CD14-positive monocyte (primary cell): ENCODE data around the gene PRRT1. TPM values are rescaled to one million over a fixed set of nuclear protein-coding genes. Genes with fewer than 3 reads are reported as not detected.
A peak's percentile ranks its signal among the peaks of the same experiment; 100 is the strongest.

Experiments
- DNase-seq, 3 donors: peaks; one replicate each; pipeline ENCODE4 v3.0.0-alpha.2; 2011 to 2022
- H2AFZ ChIP-seq: 2 replicates; pipeline ENCODE4 v1.6.0; 2012; ENCODE audit warnings: mild to moderate bottlenecking, low read depth, low read length, inconsistent platforms; ENCODE audit not compliant: insufficient read depth, poor library complexity, severe bottlenecking
- H3K27ac ChIP-seq, 2 donors: 1 replicate in 1 of 2; 2 replicates in 1 of 2; pipeline ENCODE4 v1.5.1; 2012 to 2013; ENCODE audit warnings: low read length in 2 of 2, control low read depth in 1 of 2, inconsistent platforms in 1 of 2, low read depth in 1 of 2, mild to moderate bottlenecking in 1 of 2
- H3K27me3 ChIP-seq, 2 donors: one replicate each; pipeline versions ENCODE4 v1.6.0 to v1.6.1; 2011 to 2013; ENCODE audit warnings: low read length in 2 of 2; ENCODE audit not compliant: control insufficient read depth in 2 of 2, insufficient read depth in 2 of 2
- H3K36me3 ChIP-seq, 2 donors: replicated peaks in 1 of 2; 1 replicate in 1 of 2; 2 replicates in 1 of 2; pipeline versions ENCODE4 v1.5.1 to v1.6.1; 2012 to 2013; ENCODE audit warnings: low read length in 2 of 2, control low read depth in 1 of 2, inconsistent platforms in 1 of 2, mild to moderate bottlenecking in 1 of 2; ENCODE audit not compliant: insufficient read depth in 2 of 2, control insufficient read depth in 1 of 2
- H3K4me1 ChIP-seq, 2 donors: 1 replicate in 1 of 2; 2 replicates in 1 of 2; pipeline versions ENCODE4 v1.5.1 to v1.6.1; 2012 to 2013; ENCODE audit warnings: low read length in 2 of 2, control low read depth in 1 of 2, inconsistent platforms in 1 of 2, mild to moderate bottlenecking in 1 of 2, moderate library complexity in 1 of 2; ENCODE audit not compliant: insufficient read depth in 2 of 2, control insufficient read depth in 1 of 2
- H3K4me2 ChIP-seq: replicated peaks from 2 replicates; pipeline ENCODE3; 2012; ENCODE audit warnings: low read length, moderate library complexity, mild to moderate bottlenecking; ENCODE audit not compliant: poor library complexity, severe bottlenecking; ENCODE audit errors: extremely low read depth
- H3K4me3 ChIP-seq, 3 experiments: fragments of 200-600 bp in 1 of 3; sonication (generic) in 1 of 3; replicated peaks in 1 of 3; 1 replicate in 2 of 3; 2 replicates in 1 of 3; pipeline ENCODE4 v1.5.1; 2011 to 2013; ENCODE audit warnings: low read length in 3 of 3, mild to moderate bottlenecking in 3 of 3, control low read depth in 2 of 3, low read depth in 2 of 3, inconsistent platforms in 1 of 3, moderate library complexity in 1 of 3
- H3K79me2 ChIP-seq: 2 replicates; pipeline ENCODE4 v1.6.0; 2012; ENCODE audit warnings: mild to moderate bottlenecking, control low read depth, inconsistent platforms, low read length, moderate library complexity; ENCODE audit not compliant: insufficient read depth
- H3K9ac ChIP-seq: 2 replicates; pipeline ENCODE4 v1.6.0; 2017; ENCODE audit warnings: low read length, mild to moderate bottlenecking; ENCODE audit not compliant: insufficient read depth, poor library complexity, severe bottlenecking
- H3K9me3 ChIP-seq, 2 donors: replicated peaks in 1 of 2; 1 replicate in 1 of 2; 2 replicates in 1 of 2; pipeline versions ENCODE4 v1.5.1 to v1.6.1; 2012 to 2013; ENCODE audit warnings: low read length in 2 of 2, control low read depth in 1 of 2; ENCODE audit not compliant: control insufficient read depth in 1 of 2, insufficient read depth in 1 of 2
- H4K20me1 ChIP-seq: 2 replicates; pipeline ENCODE4 v1.6.0; 2012; ENCODE audit warnings: mild to moderate bottlenecking, low read length, control low read depth, moderate library complexity; ENCODE audit not compliant: insufficient read depth
- H3K27ac Mint-ChIP-seq, 7 donors: one replicate each; pipeline ENCODE4 v1.8.0; 2020; ENCODE audit warnings: mild to moderate bottlenecking in 7 of 7, mixed read lengths in 7 of 7, moderate library complexity in 6 of 7, inconsistent platforms in 2 of 7
- H3K27me3 Mint-ChIP-seq, 3 donors: one replicate each; pipeline ENCODE4 v1.8.0; 2021 to 2022; ENCODE audit warnings: low read depth in 3 of 3, mild to moderate bottlenecking in 3 of 3, mixed read lengths in 3 of 3, moderate library complexity in 3 of 3, inconsistent platforms in 1 of 3
- H3K36me3 Mint-ChIP-seq, 2 donors: one replicate each; pipeline ENCODE4 v1.8.0; 2020; ENCODE audit warnings: mixed read lengths in 2 of 2, inconsistent platforms in 1 of 2, mild to moderate bottlenecking in 1 of 2
- H3K4me1 Mint-ChIP-seq: one replicate; pipeline ENCODE4 v1.8.0; 2020; ENCODE audit warnings: mild to moderate bottlenecking, mixed read lengths
- H3K4me3 Mint-ChIP-seq, 2 donors: one replicate each; pipeline ENCODE4 v1.8.0; 2020; ENCODE audit warnings: mild to moderate bottlenecking in 2 of 2, mixed read lengths in 2 of 2, moderate library complexity in 1 of 2
- H3K9me3 Mint-ChIP-seq, 7 donors: one replicate each; pipeline ENCODE4 v1.8.0; 2020 to 2022; ENCODE audit warnings: mixed read lengths in 7 of 7, mild to moderate bottlenecking in 6 of 7, moderate library complexity in 6 of 7, inconsistent platforms in 2 of 7
- CTCF ChIP-seq: fragments of 200-600 bp; IDR thresholded peaks from one replicate; pipeline ENCODE4 v1.8.0; 2022; ENCODE audit warnings: antibody characterized with exemption, mild to moderate bottlenecking
- WGBS: methylation state at CpG from one replicate; pipeline ENCODE4 v1.1.5; 2013; ENCODE audit warnings: missing lambda C conversion rate; ENCODE audit not compliant: insufficient coverage; 5-methylcytosine and 5-hydroxymethylcytosine counted together
- intact Hi-C, 2 donors: fragments of 100-400 bp; cut with micrococcal nuclease; formaldehyde crosslinking; loops; one replicate each; pipeline versions ENCODE4 v1.15.0 to v1.15.1; 2023
- polyA plus RNA-seq, 3 donors: library from polyadenylated mRNA; depleted of rRNA in 1 of 3; unstranded in 2 of 3; stranded (reverse) in 1 of 3; fragments of 300-500 nt in 2 of 3; fragments of >200 nt in 1 of 3; fragmentation: Illumina TruSeq in 2 of 3; gene quantifications; 1 replicate in 2 of 3; 2 replicates in 1 of 3; pipeline ENCODE4 v1.2.3, GENCODE V29; 2012 to 2021

The PRRT1 gene
- polyA plus RNA-seq, 3 donors: not detected

- Histone ChIP-seq H3K27me3 (peaks cover 0 to 3% of the 10 kb centered on the region in 2 donors), H3K9ac (no peak overlapping the region), H3K4me1 (no peaks in the 10 kb centered on the region), H3K79me2 (no peaks in the 10 kb centered on the region), H3K36me3 (no peaks in the 10 kb centered on the region), H3K9me3 (no peaks in the 10 kb centered on the region), H3K4me2 (no peak overlapping the region), H3K27ac (no peak overlapping the region), H3K4me3 (no peak overlapping the region), H2AFZ (no peak overlapping the region), H4K20me1 (no peaks in the 10 kb centered on the region)
- Mint-ChIP-seq H3K4me1 (peaks cover 5% of the 10 kb centered on the region), H3K27me3 (peaks cover 13 to 18% (median 16%) of the 10 kb centered on the region in 3 donors), H3K36me3 (no peaks in the 10 kb centered on the region), H3K27ac (no peak overlapping the region), H3K4me3 (no peak overlapping the region), H3K9me3 (no peaks in the 10 kb centered on the region)
- no peak for DNase-seq
- intact Hi-C loops: no loop called here
- no peak for TF ChIP-seq CTCF
These were observed 14.3 kb downstream of the PRRT1 start for GRCh38 chr6:32137454-32137853.

GRCh38 chr6:32133786-32134185 is 18.0 kb downstream of the PRRT1 start:
- intact Hi-C loops: loop anchor here in 1 of 2 donors (5.0 kb wide), 1 partner anchor 59 kb away; the partner anchor contains the start of genes GPSM3 and PBX2

More at GRCh38 chr6:32133786-32134185, 18.0 kb downstream of the PRRT1 start:
- Histone ChIP-seq H3K9me3 (no peaks in the 10 kb centered on the region), H3K36me3 (no peaks in the 10 kb centered on the region), H3K9ac (no peak overlapping the region), H3K4me2 (no peak overlapping the region), H3K27ac (no peak overlapping the region), H3K4me3 (no peak overlapping the region), H2AFZ (peak overlapping the region; percentile 32), H3K79me2 (peaks cover 8% of the 10 kb centered on the region), H4K20me1 (no peaks in the 10 kb centered on the region), H3K4me1 (peaks cover 15 to 18% of the 10 kb centered on the region in 2 donors), H3K27me3 (peaks cover 0 to 3% of the 10 kb centered on the region in 2 donors)
- no peak for DNase-seq
- no peaks in the 10 kb centered on the region for H3K36me3 Mint-ChIP-seq
- no peak overlapping the region for H3K4me3 Mint-ChIP-seq
- H3K4me1 Mint-ChIP-seq: peaks cover 13% of the 10 kb centered on the region
- no peak overlapping the region for H3K27ac Mint-ChIP-seq
- no peaks in the 10 kb centered on the region for H3K9me3 Mint-ChIP-seq
- TF ChIP-seq CTCF: no peak
- peaks cover 13 to 18% (median 16%) of the 10 kb centered on the region in 3 donors for H3K27me3 Mint-ChIP-seq
- WGBS: no CpG with 5 or more reads among the region's 4 CpGs
